ENCODE data around the gene TMEM156. TPM values are rescaled to one million over a fixed set of nuclear protein-coding genes. Genes with fewer than 3 reads are reported as not detected.
"Not testable (repeated sequence)": the region's sequence is repeated elsewhere in the genome, so short reads cannot be mapped to it uniquely, and the experiment has no call there.

Gene TMEM156
- total and polyA plus RNA-seq, 4 donors: 0.58 to 0.70 (median 0.64) TPM

DNA sequence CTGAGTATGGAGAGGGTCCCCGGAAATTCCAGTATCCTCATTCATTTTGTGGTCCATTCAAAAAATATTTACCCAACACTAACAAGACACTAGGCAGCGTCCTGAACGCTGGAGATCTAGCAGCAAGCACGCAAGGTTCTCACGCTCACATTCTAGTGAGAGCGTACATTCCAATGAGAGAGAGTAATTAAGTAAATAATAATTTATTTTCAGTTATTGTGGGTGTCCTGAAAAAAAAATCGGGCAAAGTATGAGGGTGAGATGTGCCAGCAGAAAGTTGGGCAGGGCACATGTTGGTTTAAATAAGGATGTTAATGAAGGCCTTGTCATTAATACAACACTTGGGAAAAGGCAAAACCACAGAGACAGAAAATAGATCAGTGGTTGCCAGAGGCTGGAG is 4.0 kb upstream of the TMEM156 start:
- H3K4me1 ChIP-seq (ENCODE audit: control insufficient read depth in 4 of 4, insufficient read depth in 4 of 4, low read length in 3 of 4): no peaks in the 10 kb centered on the region
- no peak for DNase-seq (ENCODE audit: low spot score)
- H3K9ac ChIP-seq (ENCODE audit: low read depth in 1 of 2, low read length in 2 of 2): no peak overlapping the region
- H3K36me3 ChIP-seq (ENCODE audit: control insufficient read depth in 4 of 4, insufficient read depth in 3 of 4, low read depth in 1 of 4, low read length in 3 of 4): no peaks in the 10 kb centered on the region
- H3K27ac ChIP-seq (ENCODE audit: low read depth in 1 of 2, low read length in 2 of 2): no peak overlapping the region
- no peak overlapping the region for H3K4me3 ChIP-seq (ENCODE audit: low read depth in 1 of 3, low read length in 3 of 3)
- H3K9me3 ChIP-seq (ENCODE audit: control insufficient read depth in 4 of 4, low read length in 3 of 4): no peaks in the 10 kb centered on the region
- TF ChIP-seq FOXA1 (IDR thresholded peaks at IDR 0.05): no peak
- TF ChIP-seq JUND (IDR thresholded peaks at IDR 0.05): no peak
- TF ChIP-seq, protein P1, sequence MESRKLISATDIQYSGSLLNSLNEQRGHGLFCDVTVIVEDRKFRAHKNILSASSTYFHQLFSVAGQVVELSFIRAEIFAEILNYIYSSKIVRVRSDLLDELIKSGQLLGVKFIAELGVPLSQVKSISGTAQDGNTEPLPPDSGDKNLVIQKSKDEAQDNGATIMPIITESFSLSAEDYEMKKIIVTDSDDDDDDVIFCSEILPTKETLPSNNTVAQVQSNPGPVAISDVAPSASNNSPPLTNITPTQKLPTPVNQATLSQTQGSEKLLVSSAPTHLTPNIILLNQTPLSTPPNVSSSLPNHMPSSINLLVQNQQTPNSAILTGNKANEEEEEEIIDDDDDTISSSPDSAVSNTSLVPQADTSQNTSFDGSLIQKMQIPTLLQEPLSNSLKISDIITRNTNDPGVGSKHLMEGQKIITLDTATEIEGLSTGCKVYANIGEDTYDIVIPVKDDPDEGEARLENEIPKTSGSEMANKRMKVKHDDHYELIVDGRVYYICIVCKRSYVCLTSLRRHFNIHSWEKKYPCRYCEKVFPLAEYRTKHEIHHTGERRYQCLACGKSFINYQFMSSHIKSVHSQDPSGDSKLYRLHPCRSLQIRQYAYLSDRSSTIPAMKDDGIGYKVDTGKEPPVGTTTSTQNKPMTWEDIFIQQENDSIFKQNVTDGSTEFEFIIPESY (IDR thresholded peaks at IDR 0.05): no peak
- TF ChIP-seq, protein P2, sequence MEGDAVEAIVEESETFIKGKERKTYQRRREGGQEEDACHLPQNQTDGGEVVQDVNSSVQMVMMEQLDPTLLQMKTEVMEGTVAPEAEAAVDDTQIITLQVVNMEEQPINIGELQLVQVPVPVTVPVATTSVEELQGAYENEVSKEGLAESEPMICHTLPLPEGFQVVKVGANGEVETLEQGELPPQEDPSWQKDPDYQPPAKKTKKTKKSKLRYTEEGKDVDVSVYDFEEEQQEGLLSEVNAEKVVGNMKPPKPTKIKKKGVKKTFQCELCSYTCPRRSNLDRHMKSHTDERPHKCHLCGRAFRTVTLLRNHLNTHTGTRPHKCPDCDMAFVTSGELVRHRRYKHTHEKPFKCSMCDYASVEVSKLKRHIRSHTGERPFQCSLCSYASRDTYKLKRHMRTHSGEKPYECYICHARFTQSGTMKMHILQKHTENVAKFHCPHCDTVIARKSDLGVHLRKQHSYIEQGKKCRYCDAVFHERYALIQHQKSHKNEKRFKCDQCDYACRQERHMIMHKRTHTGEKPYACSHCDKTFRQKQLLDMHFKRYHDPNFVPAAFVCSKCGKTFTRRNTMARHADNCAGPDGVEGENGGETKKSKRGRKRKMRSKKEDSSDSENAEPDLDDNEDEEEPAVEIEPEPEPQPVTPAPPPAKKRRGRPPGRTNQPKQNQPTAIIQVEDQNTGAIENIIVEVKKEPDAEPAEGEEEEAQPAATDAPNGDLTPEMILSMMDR (IDR thresholded peaks at IDR 0.05; ENCODE audit: low read depth, low read length, missing input control): no peak
- TF ChIP-seq FOXA2 (IDR thresholded peaks at IDR 0.05): no peak
- TF ChIP-seq TAF1 (conservative IDR thresholded peaks at IDR 0.05): no peak
- no peak for TF ChIP-seq YY1 (IDR thresholded peaks at IDR 0.05)
- TF ChIP-seq, protein P3, sequence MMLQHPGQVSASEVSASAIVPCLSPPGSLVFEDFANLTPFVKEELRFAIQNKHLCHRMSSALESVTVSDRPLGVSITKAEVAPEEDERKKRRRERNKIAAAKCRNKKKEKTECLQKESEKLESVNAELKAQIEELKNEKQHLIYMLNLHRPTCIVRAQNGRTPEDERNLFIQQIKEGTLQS (IDR thresholded peaks at IDR 0.05): no peak
- TF ChIP-seq RXRA (IDR thresholded peaks at IDR 0.05): no peak
- no peak for TF ChIP-seq HNF4A (conservative IDR thresholded peaks at IDR 0.05)
- TF ChIP-seq EGR1 (IDR thresholded peaks at IDR 0.05; ENCODE audit: low read depth in 2 of 2): no peak
- TF ChIP-seq, protein P4, sequence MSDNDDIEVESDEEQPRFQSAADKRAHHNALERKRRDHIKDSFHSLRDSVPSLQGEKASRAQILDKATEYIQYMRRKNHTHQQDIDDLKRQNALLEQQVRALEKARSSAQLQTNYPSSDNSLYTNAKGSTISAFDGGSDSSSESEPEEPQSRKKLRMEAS (IDR thresholded peaks at IDR 0.05): no peak
- TF ChIP-seq HNF4G (IDR thresholded peaks at IDR 0.05): no peak
- TF ChIP-seq GABPA (IDR thresholded peaks at IDR 0.05 in 1 of 2, conservative IDR thresholded peaks at IDR 0.05 in 1 of 2): no peak
- TF ChIP-seq, protein P5, sequence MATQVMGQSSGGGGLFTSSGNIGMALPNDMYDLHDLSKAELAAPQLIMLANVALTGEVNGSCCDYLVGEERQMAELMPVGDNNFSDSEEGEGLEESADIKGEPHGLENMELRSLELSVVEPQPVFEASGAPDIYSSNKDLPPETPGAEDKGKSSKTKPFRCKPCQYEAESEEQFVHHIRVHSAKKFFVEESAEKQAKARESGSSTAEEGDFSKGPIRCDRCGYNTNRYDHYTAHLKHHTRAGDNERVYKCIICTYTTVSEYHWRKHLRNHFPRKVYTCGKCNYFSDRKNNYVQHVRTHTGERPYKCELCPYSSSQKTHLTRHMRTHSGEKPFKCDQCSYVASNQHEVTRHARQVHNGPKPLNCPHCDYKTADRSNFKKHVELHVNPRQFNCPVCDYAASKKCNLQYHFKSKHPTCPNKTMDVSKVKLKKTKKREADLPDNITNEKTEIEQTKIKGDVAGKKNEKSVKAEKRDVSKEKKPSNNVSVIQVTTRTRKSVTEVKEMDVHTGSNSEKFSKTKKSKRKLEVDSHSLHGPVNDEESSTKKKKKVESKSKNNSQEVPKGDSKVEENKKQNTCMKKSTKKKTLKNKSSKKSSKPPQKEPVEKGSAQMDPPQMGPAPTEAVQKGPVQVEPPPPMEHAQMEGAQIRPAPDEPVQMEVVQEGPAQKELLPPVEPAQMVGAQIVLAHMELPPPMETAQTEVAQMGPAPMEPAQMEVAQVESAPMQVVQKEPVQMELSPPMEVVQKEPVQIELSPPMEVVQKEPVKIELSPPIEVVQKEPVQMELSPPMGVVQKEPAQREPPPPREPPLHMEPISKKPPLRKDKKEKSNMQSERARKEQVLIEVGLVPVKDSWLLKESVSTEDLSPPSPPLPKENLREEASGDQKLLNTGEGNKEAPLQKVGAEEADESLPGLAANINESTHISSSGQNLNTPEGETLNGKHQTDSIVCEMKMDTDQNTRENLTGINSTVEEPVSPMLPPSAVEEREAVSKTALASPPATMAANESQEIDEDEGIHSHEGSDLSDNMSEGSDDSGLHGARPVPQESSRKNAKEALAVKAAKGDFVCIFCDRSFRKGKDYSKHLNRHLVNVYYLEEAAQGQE (IDR thresholded peaks at IDR 0.05): no peak
- TF ChIP-seq RAD21 (IDR thresholded peaks at IDR 0.05): no peak
- no peak for TF ChIP-seq NR2F2 (IDR thresholded peaks at IDR 0.05)
- no peak for TF ChIP-seq SP1 (IDR thresholded peaks at IDR 0.05)
- 92% methylated on average over 7 of the region's 7 CpGs for WGBS
- no peaks in the 10 kb centered on the region for H3K27me3 ChIP-seq (ENCODE audit: control insufficient read depth in 4 of 4, insufficient read depth in 4 of 4, low read length in 3 of 4)

DNA sequence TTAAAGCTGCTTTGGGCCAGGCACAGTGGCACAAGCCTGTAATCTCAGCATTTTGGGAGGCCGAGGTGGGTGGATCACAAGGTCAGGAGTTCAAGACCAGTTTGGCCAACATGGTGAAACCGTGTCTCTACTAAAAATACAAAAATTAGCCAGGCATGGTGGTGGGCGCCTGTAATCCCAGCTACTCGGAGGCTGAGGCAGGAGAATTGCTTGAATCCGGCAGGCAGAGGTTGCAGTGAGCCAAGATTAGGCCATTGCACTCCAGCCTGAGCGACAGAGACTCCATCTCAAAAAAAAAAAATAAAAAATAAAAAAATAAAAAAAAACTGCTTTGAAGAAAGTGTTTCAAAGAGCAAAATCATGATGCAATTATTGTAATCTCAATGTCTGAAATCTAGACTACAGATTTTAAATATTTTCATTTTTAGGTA is 604 bp downstream of the TMEM156 start:
- H3K27ac ChIP-seq (ENCODE audit: low read depth in 1 of 2, low read length in 2 of 2); H3K4me3 ChIP-seq (ENCODE audit: low read depth in 1 of 3, low read length in 3 of 3): not testable (repeated sequence)

More for the DNA sequence above, 604 bp downstream of the TMEM156 start:
- not testable (repeated sequence) for DNase-seq (ENCODE audit: low spot score); H3K4me1 ChIP-seq (ENCODE audit: control insufficient read depth in 4 of 4, insufficient read depth in 4 of 4, low read length in 3 of 4); H3K9me3 ChIP-seq (ENCODE audit: control insufficient read depth in 4 of 4, low read length in 3 of 4); H3K27me3 ChIP-seq (ENCODE audit: control insufficient read depth in 4 of 4, insufficient read depth in 4 of 4, low read length in 3 of 4); H3K36me3 ChIP-seq (ENCODE audit: control insufficient read depth in 4 of 4, insufficient read depth in 3 of 4, low read depth in 1 of 4, low read length in 3 of 4)
- 79% methylated on average over 6 of the region's 6 CpGs for WGBS
- peak overlapping the region in 1 of 2 donors; percentile 54 for H3K9ac ChIP-seq (ENCODE audit: low read depth in 1 of 2, low read length in 2 of 2)
